PC-3 (cell line): ENCODE data around the gene CDHR1.

ENCODE experiments used
- EZH2phosphoT487 ChIP-seq: fragments of 300-600 bp; sonication (generic); IDR thresholded peaks from 2 replicates; pipeline ENCODE4 v1.6.1; 2018; ENCODE audit warnings: mild to moderate bottlenecking, antibody characterized with exemption, low read length, borderline replicate concordance
- TF ChIP-seq, protein P1 (sequence below): fragments of 300-600 bp; sonication (generic); conservative IDR thresholded peaks from 2 replicates; pipeline ENCODE4 v1.5.1; 2017; ENCODE audit warnings: antibody characterized with exemption, low read depth, mild to moderate bottlenecking, low read length

DNA sequence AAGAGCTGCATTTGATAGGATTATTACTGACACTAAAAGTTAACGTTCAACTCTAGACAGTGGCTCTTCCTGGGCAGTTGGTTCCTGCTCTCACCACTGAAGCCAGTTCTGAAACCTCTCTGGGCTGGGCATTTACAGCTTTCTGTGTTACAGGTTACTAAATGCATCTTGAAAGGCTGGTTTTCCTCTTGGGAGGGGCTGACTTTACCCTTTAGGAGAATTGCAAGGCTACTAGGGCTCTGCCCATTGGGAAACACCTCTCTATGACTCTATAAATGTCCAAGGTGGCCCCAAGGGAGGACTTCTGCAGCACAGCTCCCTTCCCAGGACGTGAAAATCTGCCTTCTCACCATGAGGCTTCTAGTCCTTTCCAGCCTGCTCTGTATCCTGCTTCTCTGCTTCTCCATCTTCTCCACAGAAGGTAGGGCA lies 20.8 kb upstream of the CDHR1 start, which contains the start of gene GPR15LG:
- TF ChIP-seq, protein P1, sequence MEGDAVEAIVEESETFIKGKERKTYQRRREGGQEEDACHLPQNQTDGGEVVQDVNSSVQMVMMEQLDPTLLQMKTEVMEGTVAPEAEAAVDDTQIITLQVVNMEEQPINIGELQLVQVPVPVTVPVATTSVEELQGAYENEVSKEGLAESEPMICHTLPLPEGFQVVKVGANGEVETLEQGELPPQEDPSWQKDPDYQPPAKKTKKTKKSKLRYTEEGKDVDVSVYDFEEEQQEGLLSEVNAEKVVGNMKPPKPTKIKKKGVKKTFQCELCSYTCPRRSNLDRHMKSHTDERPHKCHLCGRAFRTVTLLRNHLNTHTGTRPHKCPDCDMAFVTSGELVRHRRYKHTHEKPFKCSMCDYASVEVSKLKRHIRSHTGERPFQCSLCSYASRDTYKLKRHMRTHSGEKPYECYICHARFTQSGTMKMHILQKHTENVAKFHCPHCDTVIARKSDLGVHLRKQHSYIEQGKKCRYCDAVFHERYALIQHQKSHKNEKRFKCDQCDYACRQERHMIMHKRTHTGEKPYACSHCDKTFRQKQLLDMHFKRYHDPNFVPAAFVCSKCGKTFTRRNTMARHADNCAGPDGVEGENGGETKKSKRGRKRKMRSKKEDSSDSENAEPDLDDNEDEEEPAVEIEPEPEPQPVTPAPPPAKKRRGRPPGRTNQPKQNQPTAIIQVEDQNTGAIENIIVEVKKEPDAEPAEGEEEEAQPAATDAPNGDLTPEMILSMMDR = no peak
- no peak for TF ChIP-seq EZH2phosphoT487
